SK-N-MC (cell line): ENCODE measurements around the gene VAMP2.

ENCODE experiments used
- DNase-seq: peaks from one replicate; pipeline ENCODE4 v3.0.0-alpha.2; 2011; ENCODE audit warnings: low read depth, low spot score
- H3K27ac ChIP-seq: fragments of 200-600 bp; sonication (generic); 2 replicates; pipeline ENCODE4 v1.5.1; 2016; ENCODE audit warnings: mixed run types
- H3K36me3 ChIP-seq: fragments of 200-600 bp; sonication (generic); 2 replicates; pipeline ENCODE4 v1.6.1; 2017; ENCODE audit warnings: antibody characterized with exemption, low read length, mixed read lengths; ENCODE audit not compliant: insufficient read depth
- H3K4me3 ChIP-seq: fragments of 200-600 bp; sonication (generic); 2 replicates; pipeline ENCODE4 v1.5.1; 2016
- H3K9ac ChIP-seq: fragments of 200-600 bp; sonication (generic); 2 replicates; pipeline ENCODE4 v1.8.0; 2017; ENCODE audit warnings: mixed run types, mixed read lengths; ENCODE audit not compliant: insufficient read length
- H3K9me3 ChIP-seq: fragments of 200-600 bp; sonication (generic); 2 replicates; pipeline ENCODE4 v1.6.1; 2017; ENCODE audit warnings: low read depth, mild to moderate bottlenecking, antibody characterized with exemption, low read length, moderate library complexity, mixed read lengths
- EZH2 ChIP-seq: fragments of 200-600 bp; sonication (generic); IDR thresholded peaks from one replicate; pipeline ENCODE4 v1.6.1; 2017; ENCODE audit warnings: antibody characterized with exemption
- FOXP2 ChIP-seq: optimal IDR thresholded peaks from 2 replicates; pipeline ENCODE3; 2011; ENCODE audit warnings: mild to moderate bottlenecking, moderate library complexity; ENCODE audit not compliant: insufficient read depth; ENCODE audit errors: extremely low read length, control extremely low read depth
- POLR2AphosphoS5 ChIP-seq: IDR thresholded peaks from 2 replicates; pipeline ENCODE4 v1.6.1; 2012; ENCODE audit warnings: mild to moderate bottlenecking, low read depth, low read length, borderline replicate concordance

Gene VAMP2

DNA sequence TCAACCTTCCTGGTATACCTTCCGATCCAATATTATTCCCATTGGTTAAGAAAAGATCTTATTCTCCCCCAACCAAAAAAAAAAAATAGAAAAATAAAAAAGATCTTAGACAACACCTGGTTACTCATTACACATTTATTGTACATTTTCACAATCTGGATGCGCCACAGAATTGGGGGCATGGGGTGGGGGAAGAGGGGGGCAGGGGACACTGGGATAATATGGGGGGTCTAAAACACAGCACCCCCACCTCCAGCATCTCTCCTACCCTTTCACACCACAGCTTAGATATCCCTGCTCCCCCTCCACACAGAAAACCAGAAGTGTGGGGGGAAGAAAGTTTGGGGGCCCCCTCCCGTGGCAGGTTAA is 3.7 kb downstream of the VAMP2 start:
- Histone ChIP-seq H3K9me3 (no peaks in the 10 kb centered on the region), H3K9ac (no peak overlapping the region), H3K4me3 (no peak overlapping the region), H3K36me3 (peaks cover 13% of the 10 kb centered on the region; the same call in 1 of the 2 replicates), H3K27ac (no peak overlapping the region)
- DNase-seq = no peak
- no peak for TF ChIP-seq FOXP2
- no peak for TF ChIP-seq POLR2AphosphoS5
- no peak for TF ChIP-seq EZH2

DNA sequence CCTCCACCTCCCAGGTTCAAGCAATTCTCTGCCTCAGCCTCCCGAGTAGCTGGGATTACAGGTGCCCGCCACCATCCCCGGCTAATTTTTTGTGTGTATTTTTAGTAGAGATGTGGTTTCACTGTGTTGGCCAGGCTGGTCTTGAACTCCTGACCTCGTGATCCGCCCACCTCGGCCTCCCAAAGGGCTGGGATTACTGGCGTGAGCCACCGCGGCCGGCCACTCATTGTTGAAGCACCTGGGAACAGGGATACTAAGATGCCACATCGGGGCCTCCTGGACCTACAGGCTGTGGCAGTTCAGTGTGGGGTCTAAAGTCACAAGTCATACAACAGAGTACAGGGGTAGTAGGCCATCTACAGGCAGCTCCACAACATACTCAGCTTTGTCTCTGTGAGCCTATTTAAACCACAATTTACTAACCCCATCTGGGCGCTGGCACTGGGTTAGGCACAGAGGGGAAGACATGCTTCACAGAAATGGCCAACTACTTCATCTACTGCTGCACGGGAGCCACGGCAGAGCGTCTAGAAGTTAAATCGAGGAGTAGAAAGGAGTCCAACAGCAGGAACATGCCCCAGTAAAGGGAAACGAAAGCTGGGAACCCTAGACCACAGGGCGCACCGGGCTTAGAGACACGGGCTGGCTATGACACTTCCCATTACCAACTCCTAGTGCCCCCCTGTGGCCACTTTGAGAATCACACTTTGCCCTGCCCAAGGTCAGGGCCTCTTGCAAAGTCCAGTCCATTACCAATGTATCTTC is 4.3 kb downstream of the VAMP2 start:
- no peak overlapping the region for H3K9ac ChIP-seq
- TF ChIP-seq FOXP2 (no peak), POLR2AphosphoS5 (no peak), EZH2 (no peak)
- H3K36me3 ChIP-seq = peaks cover 13% of the 10 kb centered on the region; the same call in 1 of the 2 replicates
- H3K4me3 ChIP-seq = no peak overlapping the region
- no peak for DNase-seq
- 0 out of 2 replicates have a peak overlapping the region, but pooled peaks have one; percentile 7 for H3K27ac ChIP-seq
- no peaks in the 10 kb centered on the region for H3K9me3 ChIP-seq

DNA sequence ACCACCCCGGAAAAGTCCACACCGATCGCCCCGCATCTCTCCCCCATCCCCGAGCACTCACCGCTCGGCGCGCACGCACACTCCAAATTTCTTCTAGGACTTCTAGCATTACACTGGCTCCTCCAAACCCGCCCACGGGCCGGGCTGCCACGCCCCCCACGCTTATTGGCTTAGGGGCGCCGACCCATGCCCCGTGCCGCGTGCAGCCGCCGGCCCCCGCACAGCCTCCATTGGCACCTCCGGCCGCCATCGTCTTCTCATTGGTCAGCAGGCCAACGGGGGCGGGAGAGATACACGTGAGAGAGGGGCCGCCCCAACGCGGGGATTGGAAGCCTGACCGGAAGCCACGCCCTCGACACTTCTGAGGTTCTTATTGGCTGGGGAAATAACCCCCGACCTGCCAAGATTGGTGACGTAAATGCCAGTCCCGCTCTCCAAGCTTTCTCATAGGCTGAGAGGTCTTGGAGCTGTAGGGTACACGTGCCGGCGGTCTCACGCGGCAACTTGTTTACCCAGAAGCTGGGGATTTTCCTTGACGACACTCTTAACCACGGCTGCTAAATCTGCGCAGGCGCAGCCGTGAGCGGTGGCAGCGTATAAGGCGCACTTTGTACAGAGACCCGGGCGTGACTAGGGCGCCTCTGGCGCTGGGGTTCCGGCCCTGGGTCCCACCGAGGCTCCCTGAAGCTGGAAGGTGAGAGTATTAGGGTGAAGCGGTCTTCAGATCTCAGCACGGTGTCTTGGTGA is 6.3 kb downstream of the VAMP2 start:
- peak; percentile 97 for DNase-seq
- TF ChIP-seq POLR2AphosphoS5 = peak; percentile 70; the same call in 1 of the 2 replicates
- no peak for TF ChIP-seq EZH2
- peak overlapping the region; percentile 81 for H3K4me3 ChIP-seq
- H3K36me3 ChIP-seq = peaks cover 13% of the 10 kb centered on the region; the same call in 1 of the 2 replicates
- peak overlapping the region; percentile 89 for H3K9ac ChIP-seq
- peak overlapping the region; percentile 91 for H3K27ac ChIP-seq
- H3K9me3 ChIP-seq = no peaks in the 10 kb centered on the region

DNA sequence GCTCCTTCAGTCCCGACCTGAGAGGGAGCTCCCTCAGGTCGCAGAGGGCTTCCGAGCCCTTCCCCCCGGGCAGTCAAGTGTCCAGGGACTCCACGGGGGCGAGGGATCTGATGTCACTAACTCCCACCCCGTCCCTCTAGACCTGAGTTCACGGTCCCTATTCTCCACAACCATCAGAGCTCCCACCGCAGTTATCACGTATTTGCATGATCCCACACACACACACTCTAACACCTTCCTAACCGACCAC is 6.8 kb downstream of the VAMP2 start:
- H3K27ac ChIP-seq = no peak overlapping the region

DNA sequence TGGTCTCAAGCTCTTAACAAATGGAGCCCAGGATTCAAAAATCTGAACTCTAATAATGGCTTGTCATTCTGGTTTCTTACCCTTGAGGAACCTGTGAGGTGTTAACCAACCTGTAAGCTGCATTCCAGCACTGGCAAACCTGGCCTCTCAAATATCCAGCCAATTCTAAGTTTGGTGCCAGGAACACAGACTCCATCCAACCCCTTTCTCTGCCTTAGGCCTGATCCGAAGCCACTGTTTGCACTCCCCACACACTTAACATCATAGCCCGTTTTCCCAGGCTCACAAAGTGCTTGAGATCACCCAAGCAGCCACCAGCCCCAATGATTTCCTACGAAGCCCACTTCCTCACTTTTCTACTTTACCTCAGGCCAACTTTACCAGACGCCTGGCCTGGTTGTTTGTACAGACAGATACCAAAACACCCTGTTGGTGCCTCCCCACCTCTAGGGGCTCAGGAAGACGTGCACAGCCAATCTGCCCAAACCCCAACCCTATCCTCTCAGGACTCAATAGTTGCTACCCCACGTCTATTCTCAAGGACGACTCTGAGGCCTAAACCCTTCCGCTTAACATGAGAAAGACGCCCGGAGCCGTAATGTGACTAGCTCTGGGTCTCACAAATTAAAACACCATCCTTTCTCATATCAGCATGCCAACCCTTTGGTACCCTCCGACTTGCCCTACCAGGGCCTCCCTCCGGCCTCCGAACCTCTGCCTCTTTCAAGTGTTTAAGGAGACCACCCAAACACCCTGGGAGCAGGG is 7.3 kb downstream of the VAMP2 start:
- H3K4me3 ChIP-seq = peak overlapping the region; percentile 77
- DNase-seq = no peak
- H3K9me3 ChIP-seq = no peaks in the 10 kb centered on the region
- no peak overlapping the region for H3K27ac ChIP-seq
- TF ChIP-seq EZH2 (no peak), POLR2AphosphoS5 (no peak), FOXP2 (no peak)
- H3K36me3 ChIP-seq = peaks cover 7% of the 10 kb centered on the region; the same call in 1 of the 2 replicates
- peak overlapping the region; percentile 55 for H3K9ac ChIP-seq

More for the DNA sequence above, 6.8 kb downstream of the VAMP2 start:
- Histone ChIP-seq H3K9me3 (no peaks in the 10 kb centered on the region), H3K36me3 (peaks cover 8% of the 10 kb centered on the region; the same call in 1 of the 2 replicates), H3K4me3 (peak overlapping the region; percentile 77), H3K9ac (peak overlapping the region; percentile 55)
- TF ChIP-seq EZH2 (no peak), POLR2AphosphoS5 (no peak), FOXP2 (no peak)
- DNase-seq = no peak

DNA sequence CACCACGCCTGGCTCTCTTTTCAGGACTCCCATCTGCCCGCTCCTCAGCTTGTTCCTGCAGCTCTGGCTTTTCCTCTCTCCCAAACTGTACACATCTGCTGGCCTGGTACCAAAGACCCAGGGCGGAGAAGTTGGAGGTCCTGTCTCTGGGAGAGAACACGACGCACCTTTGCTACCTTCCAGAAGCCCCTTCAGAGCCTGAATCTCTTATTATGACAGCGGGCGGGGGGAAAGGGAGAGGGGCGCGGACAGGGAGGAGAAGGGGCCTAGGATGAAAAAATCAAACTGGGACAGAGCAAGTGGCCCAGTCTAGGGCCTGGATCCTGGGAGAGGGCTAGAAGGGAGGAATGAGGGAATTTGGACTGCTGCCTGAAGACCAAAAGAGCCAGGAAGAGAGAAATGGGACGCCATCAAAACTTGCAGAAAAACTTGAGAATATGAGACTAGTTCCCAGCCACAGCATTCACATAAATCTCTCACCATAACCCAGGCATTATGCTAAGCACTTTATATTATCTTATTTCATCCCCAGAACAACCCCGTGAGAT is 8.1 kb downstream of the VAMP2 start:
- H3K9me3 ChIP-seq = no peaks in the 10 kb centered on the region
- H3K27ac ChIP-seq = peak overlapping the region; percentile 96
- TF ChIP-seq EZH2 (no peak), FOXP2 (no peak), POLR2AphosphoS5 (no peak)
- peaks cover 14% of the 10 kb centered on the region; the same call in 1 of the 2 replicates for H3K36me3 ChIP-seq
- H3K4me3 ChIP-seq = peak overlapping the region; percentile 80
- no peak overlapping the region for H3K9ac ChIP-seq
- no peak for DNase-seq

DNA sequence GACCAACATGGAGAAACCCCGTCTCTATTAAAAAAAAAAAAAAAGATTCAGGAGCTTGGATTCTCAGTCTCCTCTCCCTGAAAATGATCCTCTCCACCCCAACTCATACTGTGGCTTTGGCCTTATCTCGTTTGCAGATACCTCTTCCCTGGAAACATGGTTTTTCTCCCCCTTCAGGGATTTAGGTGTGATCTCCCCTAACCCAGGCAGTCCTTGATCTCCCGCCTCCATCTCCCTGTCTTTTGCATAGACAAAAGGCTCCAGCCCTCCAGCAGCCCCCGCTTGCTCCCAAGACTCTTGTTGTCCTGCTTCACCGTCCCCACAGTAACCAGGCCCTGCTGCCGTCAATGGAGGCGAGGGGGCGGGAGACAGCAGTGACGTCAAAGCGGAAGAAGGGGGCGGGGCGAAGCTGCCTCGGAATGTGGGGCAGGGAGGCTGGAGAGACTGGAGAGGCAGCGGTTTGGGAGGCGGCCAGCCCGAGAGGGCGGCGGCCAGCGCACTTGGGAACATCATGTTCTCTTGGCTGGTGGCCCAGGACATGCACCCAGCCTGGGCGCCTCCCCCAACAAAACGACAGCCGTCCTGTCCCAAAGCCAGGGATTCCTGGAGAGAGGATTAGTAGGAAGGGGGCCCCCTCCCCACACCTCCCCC is 8.7 kb downstream of the VAMP2 start:
- Histone ChIP-seq H3K4me3 (peak overlapping the region; percentile 80), H3K9ac (peak overlapping the region; percentile 70), H3K9me3 (no peaks in the 10 kb centered on the region), H3K27ac (peak overlapping the region; percentile 96), H3K36me3 (peaks cover 14% of the 10 kb centered on the region; the same call in 1 of the 2 replicates)
- DNase-seq = no peak
- TF ChIP-seq FOXP2 = no peak
- peak; percentile 28; the same call in 1 of the 2 replicates for TF ChIP-seq POLR2AphosphoS5
